Body of pancreas (tissue), 4 donors: Measurements from ENCODE around the gene ZNF135. TPM values are rescaled to one million over a fixed set of nuclear protein-coding genes. Genes with fewer than 3 reads are reported as not detected.

Experiments
- ATAC-seq: fragments of 150-250 bp; one replicate; pipeline ENCODE4 v1.9.1; 2016
- DNase-seq, 4 donors: peaks; one replicate each; pipeline ENCODE4 v3.0.0-alpha.2; 2019
- H3K27ac ChIP-seq, 4 donors: fragments of 200-600 bp; sonication (generic); 1 replicate in 3 of 4; 2 replicates in 1 of 4; pipeline versions ENCODE4 v1.5.1 to v1.6.1; 2016 to 2019; ENCODE audit warnings: mild to moderate bottlenecking in 1 of 4, mixed read lengths in 1 of 4, moderate library complexity in 1 of 4
- H3K27me3 ChIP-seq, 2 donors: fragments of 200-600 bp; sonication (generic); one replicate each; pipeline ENCODE4 v1.6.0; 2016; ENCODE audit warnings: mild to moderate bottlenecking in 1 of 2
- H3K36me3 ChIP-seq, 2 donors: fragments of 200-600 bp; sonication (generic); replicated peaks in 1 of 2; 2 replicates each; pipeline ENCODE4 v1.5.1; 2016; ENCODE audit warnings: low read depth in 2 of 2; ENCODE audit not compliant: insufficient read depth in 1 of 2
- H3K4me1 ChIP-seq: fragments of 200-600 bp; sonication (generic); one replicate; pipeline ENCODE4 v1.6.0; 2016
- H3K4me3 ChIP-seq, 2 donors: fragments of 200-600 bp; sonication (generic); 1 replicate in 1 of 2; 2 replicates in 1 of 2; pipeline ENCODE4 v1.5.1; 2016 to 2019
- H3K9me3 ChIP-seq, 3 donors: fragments of 200-600 bp; sonication (generic); 1 replicate in 2 of 3; 2 replicates in 1 of 3; pipeline ENCODE4 v1.5.1; 2016
- POLR2A ChIP-seq, 3 donors: fragments of 450-650 bp; IDR thresholded peaks; one replicate each; pipeline ENCODE4 v1.6.1; 2016; ENCODE audit warnings: antibody characterized with exemption in 3 of 3, mild to moderate bottlenecking in 2 of 3
- WGBS, 2 donors: methylation state at CpG; one replicate each; pipeline ENCODE4 v1.1.5; 2017; 5-methylcytosine and 5-hydroxymethylcytosine counted together
- intact Hi-C: fragments of 100-400 bp; cut with DNase I; formaldehyde crosslinking; loops from one replicate; pipeline ENCODE4 v1.15.1; 2023
- total RNA-seq, 2 donors: library from RNA; depleted of rRNA; stranded (reverse); fragments of >200 nt; gene quantifications; one replicate each; pipeline ENCODE4 v1.1.0, GENCODE V29; 2016
- TF ChIP-seq, protein P1 (sequence below), 7 experiments: fragments of 450-650 bp in 4 of 7; fragments of 200-600 bp in 3 of 7; sonication (generic) in 3 of 7; IDR thresholded peaks; one replicate each; pipeline ENCODE4 v1.5.1; 2016 to 2019; ENCODE audit warnings: antibody characterized with exemption in 7 of 7

Gene ZNF135
- total RNA-seq, 2 donors from 2014 or later = 3.9 to 4.9 TPM

DNA sequence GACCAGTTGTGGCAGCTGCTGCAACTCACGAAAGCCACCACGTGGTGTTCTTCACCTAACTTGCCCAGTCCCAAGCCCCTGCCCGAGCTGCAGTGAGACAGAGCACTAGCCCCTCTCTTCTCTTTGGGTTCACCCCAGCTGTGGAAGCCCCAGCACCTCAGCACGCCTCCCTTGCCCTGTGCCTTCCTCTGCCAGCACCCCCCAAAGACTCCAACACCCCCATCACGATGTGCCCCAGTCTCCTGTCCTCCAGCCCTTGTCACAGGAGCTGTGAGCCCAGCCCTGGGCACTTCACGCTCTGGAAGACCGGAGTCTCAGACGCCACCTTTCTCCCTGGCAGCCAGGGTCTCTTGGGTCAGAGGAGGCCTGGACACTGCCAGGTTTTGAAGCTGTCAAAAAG lies 2.2 kb upstream of the ZNF135 start:
- Histone ChIP-seq H3K27ac (no peak overlapping the region), H3K36me3 (no peaks in the 10 kb centered on the region), H3K27me3 (no peaks in the 10 kb centered on the region), H3K9me3 (peaks cover 0 to 25% (median 0%) of the 10 kb centered on the region in 3 donors), H3K4me3 (no peak overlapping the region), H3K4me1 (peaks cover 7% of the 10 kb centered on the region)
- ATAC-seq (no peak), DNase-seq (no peak)
- intact Hi-C loops = no loop called here
- TF ChIP-seq POLR2A (IDR thresholded peaks at IDR 0.05) = no peak
- TF ChIP-seq, protein P1, sequence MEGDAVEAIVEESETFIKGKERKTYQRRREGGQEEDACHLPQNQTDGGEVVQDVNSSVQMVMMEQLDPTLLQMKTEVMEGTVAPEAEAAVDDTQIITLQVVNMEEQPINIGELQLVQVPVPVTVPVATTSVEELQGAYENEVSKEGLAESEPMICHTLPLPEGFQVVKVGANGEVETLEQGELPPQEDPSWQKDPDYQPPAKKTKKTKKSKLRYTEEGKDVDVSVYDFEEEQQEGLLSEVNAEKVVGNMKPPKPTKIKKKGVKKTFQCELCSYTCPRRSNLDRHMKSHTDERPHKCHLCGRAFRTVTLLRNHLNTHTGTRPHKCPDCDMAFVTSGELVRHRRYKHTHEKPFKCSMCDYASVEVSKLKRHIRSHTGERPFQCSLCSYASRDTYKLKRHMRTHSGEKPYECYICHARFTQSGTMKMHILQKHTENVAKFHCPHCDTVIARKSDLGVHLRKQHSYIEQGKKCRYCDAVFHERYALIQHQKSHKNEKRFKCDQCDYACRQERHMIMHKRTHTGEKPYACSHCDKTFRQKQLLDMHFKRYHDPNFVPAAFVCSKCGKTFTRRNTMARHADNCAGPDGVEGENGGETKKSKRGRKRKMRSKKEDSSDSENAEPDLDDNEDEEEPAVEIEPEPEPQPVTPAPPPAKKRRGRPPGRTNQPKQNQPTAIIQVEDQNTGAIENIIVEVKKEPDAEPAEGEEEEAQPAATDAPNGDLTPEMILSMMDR (IDR thresholded peaks at IDR 0.05) = no peak
- 65 to 82% methylated on average over 8 of the region's 8 CpGs for whole genome bisulfite sequencing, 2 donors

GRCh38 chr19:58058467-58058866 lies 615 bp upstream of the ZNF135 start:
- Histone ChIP-seq H3K27ac (peak overlapping the region; percentile 55 to 90 (median 85)), H3K4me1 (peaks cover 7% of the 10 kb centered on the region), H3K36me3 (no peaks in the 10 kb centered on the region), H3K27me3 (no peaks in the 10 kb centered on the region), H3K4me3 (no peak overlapping the region), H3K9me3 (peaks cover 0 to 25% (median 0%) of the 10 kb centered on the region in 3 donors)
- no peak for TF ChIP-seq POLR2A (IDR thresholded peaks at IDR 0.05)
- TF ChIP-seq, protein P1 (IDR thresholded peaks at IDR 0.05) = no peak
- ATAC-seq (no peak), DNase-seq (no peak)
- 86 to 87% methylated on average over 13 of the region's 13 CpGs for WGBS, 2 donors
- intact Hi-C loops = no loop called here

DNA sequence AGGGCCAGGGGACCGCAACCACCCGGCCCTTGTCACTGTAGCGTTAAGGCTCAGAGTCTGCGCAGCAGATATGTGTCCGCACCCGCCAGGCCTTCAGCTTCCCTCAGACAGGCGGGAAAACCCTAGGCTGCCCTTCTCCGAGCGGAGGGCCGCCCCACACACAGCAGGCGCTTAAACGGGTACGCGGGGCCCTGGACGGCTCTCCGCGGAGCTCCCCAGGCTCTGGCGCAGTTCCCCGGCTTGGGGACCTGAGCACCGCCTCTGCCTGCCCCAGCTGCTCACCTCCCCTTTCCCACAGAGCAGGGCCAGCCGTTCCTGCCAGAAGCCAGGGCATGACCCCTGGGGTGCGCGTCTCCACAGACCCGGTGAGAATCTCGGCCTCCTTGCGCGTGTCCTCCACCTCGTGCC lies 593 bp downstream of the ZNF135 start:
- peak overlapping the region; percentile 55 to 90 (median 85) for H3K27ac ChIP-seq
- peak overlapping the region in 1 of 2 donors; percentile 43 for H3K4me3 ChIP-seq
- intact Hi-C loops = no loop called here
- H3K36me3 ChIP-seq = peaks cover 0 to 2% of the 10 kb centered on the region in 2 donors
- peaks cover 7% of the 10 kb centered on the region for H3K4me1 ChIP-seq
- DNase-seq (peak in 1 of 4 donors; percentile 12), ATAC-seq (peak; percentile 5)
- no peaks in the 10 kb centered on the region for H3K27me3 ChIP-seq
- H3K9me3 ChIP-seq = peaks cover 0 to 26% (median 0%) of the 10 kb centered on the region in 3 donors
- 19 to 37% methylated on average over 3 to 28 of the region's 28 CpGs for WGBS, 2 donors
- no peak for TF ChIP-seq POLR2A (IDR thresholded peaks at IDR 0.05)
- TF ChIP-seq, protein P1 (IDR thresholded peaks at IDR 0.05) = no peak

DNA sequence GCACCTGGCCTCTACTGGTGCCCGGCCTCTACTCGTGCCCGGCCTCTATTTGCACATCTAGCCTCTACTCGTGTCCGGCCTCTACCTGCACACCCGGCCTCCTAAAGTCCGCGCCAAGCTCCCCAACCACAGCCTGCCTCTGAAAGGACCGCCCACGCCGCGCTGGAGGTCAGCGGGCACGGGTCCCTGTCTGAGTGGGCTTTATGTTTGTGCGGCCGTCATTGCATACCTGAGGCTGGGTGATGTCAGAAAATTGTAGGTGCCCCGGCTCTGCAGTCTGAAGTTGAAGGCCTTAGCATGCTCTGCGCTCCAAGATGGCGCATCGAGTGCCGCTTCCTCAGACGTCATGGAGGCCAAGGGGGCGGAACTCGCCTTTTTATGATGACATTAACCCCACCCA lies 1.1 kb downstream of the ZNF135 start:
- DNase-seq (no peak), ATAC-seq (no peak)
- TF ChIP-seq, protein P1 (IDR thresholded peaks at IDR 0.05) = no peak
- no peak for TF ChIP-seq POLR2A (IDR thresholded peaks at IDR 0.05)
- Histone ChIP-seq H3K4me3 (no peak overlapping the region), H3K4me1 (peaks cover 7% of the 10 kb centered on the region), H3K27ac (no peak overlapping the region), H3K9me3 (peaks cover 0 to 31% (median 0%) of the 10 kb centered on the region in 3 donors), H3K27me3 (no peaks in the 10 kb centered on the region), H3K36me3 (peaks cover 0 to 2% of the 10 kb centered on the region in 2 donors)
- WGBS, 2 donors = 83 to 84% methylated on average over 14 to 24 of the region's 24 CpGs
- intact Hi-C loops = no loop called here

GRCh38 chr19:58063712-58064111 lies 4.6 kb downstream of the ZNF135 start:
- ATAC-seq (no peak), DNase-seq (no peak)
- H3K4me1 ChIP-seq = peaks cover 7% of the 10 kb centered on the region
- no peak for TF ChIP-seq POLR2A (IDR thresholded peaks at IDR 0.05)
- TF ChIP-seq, protein P1 (IDR thresholded peaks at IDR 0.05) = no peak
- H3K27me3 ChIP-seq = no peaks in the 10 kb centered on the region
- WGBS, 2 donors = 89 to 94% methylated on average over 3 of the region's 3 CpGs
- intact Hi-C loops = no loop called here
- no peak overlapping the region for H3K4me3 ChIP-seq
- peaks cover 0 to 6% of the 10 kb centered on the region in 2 donors for H3K36me3 ChIP-seq
- H3K27ac ChIP-seq = no peak overlapping the region
- peaks cover 0 to 55% (median 0%) of the 10 kb centered on the region in 3 donors for H3K9me3 ChIP-seq
